ENCODE data around the gene RIPK3. TPM values are rescaled to one million over a fixed set of nuclear protein-coding genes. Genes with fewer than 3 reads are reported as not detected.
A peak's percentile ranks its signal among the peaks of the same experiment; 100 is the strongest.

RIPK3 gene
- total RNA-seq, 1 experiment from 2014 or later, result 11.0 TPM

DNA sequence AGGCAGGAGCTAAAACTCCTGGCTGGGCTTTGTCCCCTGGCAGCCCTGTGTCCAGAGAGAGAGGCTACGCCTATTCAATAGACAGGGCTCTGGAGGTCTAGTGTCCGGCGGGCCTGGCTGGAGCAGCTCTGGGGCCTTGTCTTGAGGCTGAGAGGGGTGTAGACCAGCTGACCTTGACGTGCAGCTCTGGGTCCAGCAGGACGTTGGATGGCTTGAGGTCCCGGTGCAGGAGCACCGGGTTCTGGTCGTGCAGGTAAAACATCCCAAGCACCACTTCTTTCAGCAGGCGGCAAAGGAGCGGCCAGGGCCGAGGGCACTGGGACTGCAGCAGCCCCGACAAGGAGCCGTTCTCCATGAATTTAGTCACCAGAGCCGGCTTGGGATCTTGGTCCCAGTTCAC lies 948 bp downstream of the RIPK3 start:
- BruUV-seq (replicated peaks), result no TSS peak
- TF ChIP-seq CTCF (IDR thresholded peaks at IDR 0.05; ENCODE audit: unreplicated experiment), result no peak
- Mint-ChIP-seq H3K9me3 (ENCODE audit: low read depth, unreplicated experiment) (no peaks in the 10 kb centered on the region), H3K4me3 (ENCODE audit: low read depth, unreplicated experiment) (peak overlapping the region; percentile 77), H3K27me3 (ENCODE audit: unreplicated experiment) (no peaks in the 10 kb centered on the region), H3K36me3 (ENCODE audit: insufficient read depth, unreplicated experiment) (peaks cover 8% of the 10 kb centered on the region), H3K27ac (ENCODE audit: unreplicated experiment) (no peak overlapping the region), H3K4me1 (ENCODE audit: low read depth, unreplicated experiment) (peaks cover 17% of the 10 kb centered on the region)
- intact Hi-C loops (cut with micrococcal nuclease; ENCODE audit: unreplicated experiment), result no loop called here
- CTCF ChIA-PET, result interaction anchor here (0.8 to 2.1 kb wide), 3 partner anchors 28 to 93 kb away, joined by 3 to 5 read pairs (median 4); partner anchors contain the start of genes CBLN3 and KHNYN
- no peak for DNase-seq

GRCh38 chr14:24337824-24338175 lies 2.0 kb downstream of the RIPK3 start:
- H3K27ac Mint-ChIP-seq (ENCODE audit: unreplicated experiment), result no peak overlapping the region
- H3K4me1 Mint-ChIP-seq (ENCODE audit: low read depth, unreplicated experiment), result peaks cover 21% of the 10 kb centered on the region
- intact Hi-C loops (cut with micrococcal nuclease; ENCODE audit: unreplicated experiment), result no loop called here
- H3K9me3 Mint-ChIP-seq (ENCODE audit: low read depth, unreplicated experiment), result no peaks in the 10 kb centered on the region
- no peak overlapping the region for H3K4me3 Mint-ChIP-seq (ENCODE audit: low read depth, unreplicated experiment)
- H3K27me3 Mint-ChIP-seq (ENCODE audit: unreplicated experiment), result no peaks in the 10 kb centered on the region
- peaks cover 8% of the 10 kb centered on the region for H3K36me3 Mint-ChIP-seq (ENCODE audit: insufficient read depth, unreplicated experiment)
- CTCF ChIA-PET, result no interaction called here
- no peak for DNase-seq
- TF ChIP-seq CTCF (IDR thresholded peaks at IDR 0.05; ENCODE audit: unreplicated experiment), result no peak
- BruUV-seq (replicated peaks), result no TSS peak

GRCh38 chr14:24337144-24337823 lies 2.5 kb downstream of the RIPK3 start:
- H3K4me1 Mint-ChIP-seq (ENCODE audit: low read depth, unreplicated experiment), result peaks cover 26% of the 10 kb centered on the region
- TF ChIP-seq CTCF (IDR thresholded peaks at IDR 0.05; ENCODE audit: unreplicated experiment), result no peak

DNA sequence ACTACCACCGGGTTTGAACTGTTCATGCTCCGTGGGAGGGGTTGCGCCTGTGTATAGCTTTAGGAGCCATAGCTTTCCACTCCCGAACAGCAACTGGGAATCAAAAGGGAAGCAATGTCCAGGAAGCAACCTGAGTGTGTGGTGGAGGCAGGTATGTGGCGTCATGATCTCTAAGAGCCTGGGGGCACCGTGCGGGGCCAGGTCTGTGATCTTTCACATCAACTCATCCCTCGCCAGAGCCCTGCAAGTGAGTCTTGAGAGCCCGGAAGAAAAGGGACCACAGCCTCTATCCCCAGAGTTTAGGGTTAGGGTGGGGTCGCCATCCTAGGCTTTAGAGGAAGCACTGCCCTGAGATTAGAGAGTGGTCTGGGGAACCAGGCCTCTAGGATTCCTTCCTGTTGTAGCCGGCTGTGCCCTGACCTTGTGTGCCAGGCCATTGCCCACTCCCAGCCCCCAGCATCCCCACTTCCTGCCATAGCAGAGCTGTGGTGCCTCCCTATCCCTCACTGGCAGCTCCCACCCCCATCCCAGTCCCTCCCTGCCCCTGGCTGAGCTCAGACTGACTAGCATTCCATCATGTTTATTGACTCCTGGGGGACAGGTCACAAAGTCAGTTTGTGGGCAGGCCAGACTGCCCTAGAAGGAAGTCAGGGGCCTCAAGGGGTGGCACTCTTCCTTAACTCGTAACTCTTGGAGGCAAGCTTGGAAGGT lies 4.2 kb downstream of the RIPK3 start:
- DNase-seq, result no peak
- H3K27ac Mint-ChIP-seq (ENCODE audit: unreplicated experiment), result no peak overlapping the region
- no peaks in the 10 kb centered on the region for H3K9me3 Mint-ChIP-seq (ENCODE audit: low read depth, unreplicated experiment)
- intact Hi-C loops (cut with micrococcal nuclease; ENCODE audit: unreplicated experiment), result no loop called here
- no peak for TF ChIP-seq CTCF (IDR thresholded peaks at IDR 0.05; ENCODE audit: unreplicated experiment)
- H3K36me3 Mint-ChIP-seq (ENCODE audit: insufficient read depth, unreplicated experiment), result peaks cover 16% of the 10 kb centered on the region
- no peak overlapping the region for H3K4me3 Mint-ChIP-seq (ENCODE audit: low read depth, unreplicated experiment)
- peaks cover 32% of the 10 kb centered on the region for H3K4me1 Mint-ChIP-seq (ENCODE audit: low read depth, unreplicated experiment)
- CTCF ChIA-PET, result interaction anchor here (0.7 to 2.7 kb wide), 3 partner anchors 31 to 100 kb away, joined by 3 to 22 read pairs (median 8); no protein-coding TSS in a partner anchor
- no TSS peak for BruUV-seq (replicated peaks)
- no peaks in the 10 kb centered on the region for H3K27me3 Mint-ChIP-seq (ENCODE audit: unreplicated experiment)

More at GRCh38 chr14:24337144-24337823, 2.5 kb downstream of the RIPK3 start:
- no peak for DNase-seq
- CTCF ChIA-PET, result no interaction called here
- intact Hi-C loops (cut with micrococcal nuclease; ENCODE audit: unreplicated experiment), result no loop called here
- no peak overlapping the region for H3K4me3 Mint-ChIP-seq (ENCODE audit: low read depth, unreplicated experiment)
- no peaks in the 10 kb centered on the region for H3K27me3 Mint-ChIP-seq (ENCODE audit: unreplicated experiment)
- no peak overlapping the region for H3K27ac Mint-ChIP-seq (ENCODE audit: unreplicated experiment)
- peaks cover 14% of the 10 kb centered on the region for H3K36me3 Mint-ChIP-seq (ENCODE audit: insufficient read depth, unreplicated experiment)
- H3K9me3 Mint-ChIP-seq (ENCODE audit: low read depth, unreplicated experiment), result no peaks in the 10 kb centered on the region
- BruUV-seq (replicated peaks), result TSS peak; percentile 37
